Activated effector memory CD4-positive, alpha-beta T cell treated with Interleukin-2 at 50 U/mL for 16 hours (primary cell): ENCODE measurements around the gene SIVA1.
A peak's percentile ranks its signal among the peaks of the same experiment; 100 is the strongest.

Experiments used
- DNase-seq: peaks from one replicate; pipeline ENCODE4 v3.0.0-alpha.2; 2020

SIVA1 gene

DNA sequence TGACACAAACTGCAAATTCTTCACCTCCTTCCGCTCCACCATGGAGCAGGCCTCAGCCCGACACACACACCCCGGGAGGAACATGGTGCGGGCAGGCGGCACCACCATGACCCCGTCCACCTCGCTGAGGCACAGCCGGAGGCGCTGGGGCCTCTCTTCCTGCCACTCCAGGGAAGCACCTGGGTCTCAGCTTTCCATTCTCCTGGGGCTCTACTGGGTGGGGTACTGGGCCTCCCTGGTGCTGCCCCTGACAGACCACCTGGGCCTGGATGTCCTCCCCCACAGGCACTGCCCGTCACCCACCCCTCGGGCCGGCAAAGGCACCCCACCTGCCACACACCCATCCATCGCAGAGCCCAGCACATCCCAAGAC is 32.7 kb downstream of the SIVA1 start:
- DNase-seq: no peak

DNA sequence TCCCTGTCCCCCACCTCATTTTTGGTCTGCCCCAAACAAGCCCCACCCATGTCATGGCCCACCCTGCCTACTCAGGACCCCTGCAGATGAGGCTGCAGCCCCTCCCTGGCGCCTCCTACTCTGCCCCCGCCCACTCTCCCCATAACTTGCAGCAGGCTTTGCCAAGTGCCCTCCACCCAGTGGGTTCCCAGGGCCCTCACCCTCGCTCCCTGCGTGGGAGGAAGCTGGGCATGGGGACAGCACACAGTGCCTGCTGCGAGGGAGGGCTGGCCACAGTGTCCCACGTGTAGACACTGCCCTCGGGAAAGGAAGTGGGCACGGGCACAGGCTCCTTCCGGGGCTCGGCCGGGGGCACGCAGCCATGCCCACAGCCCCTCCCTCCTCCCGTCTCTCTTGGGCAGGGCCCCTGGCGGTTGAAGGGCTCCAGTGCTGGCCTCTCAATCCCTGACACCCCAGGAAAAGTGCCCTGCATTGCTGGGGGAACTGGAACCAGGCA is 33.2 kb downstream of the SIVA1 start:
- no peak for DNase-seq

DNA sequence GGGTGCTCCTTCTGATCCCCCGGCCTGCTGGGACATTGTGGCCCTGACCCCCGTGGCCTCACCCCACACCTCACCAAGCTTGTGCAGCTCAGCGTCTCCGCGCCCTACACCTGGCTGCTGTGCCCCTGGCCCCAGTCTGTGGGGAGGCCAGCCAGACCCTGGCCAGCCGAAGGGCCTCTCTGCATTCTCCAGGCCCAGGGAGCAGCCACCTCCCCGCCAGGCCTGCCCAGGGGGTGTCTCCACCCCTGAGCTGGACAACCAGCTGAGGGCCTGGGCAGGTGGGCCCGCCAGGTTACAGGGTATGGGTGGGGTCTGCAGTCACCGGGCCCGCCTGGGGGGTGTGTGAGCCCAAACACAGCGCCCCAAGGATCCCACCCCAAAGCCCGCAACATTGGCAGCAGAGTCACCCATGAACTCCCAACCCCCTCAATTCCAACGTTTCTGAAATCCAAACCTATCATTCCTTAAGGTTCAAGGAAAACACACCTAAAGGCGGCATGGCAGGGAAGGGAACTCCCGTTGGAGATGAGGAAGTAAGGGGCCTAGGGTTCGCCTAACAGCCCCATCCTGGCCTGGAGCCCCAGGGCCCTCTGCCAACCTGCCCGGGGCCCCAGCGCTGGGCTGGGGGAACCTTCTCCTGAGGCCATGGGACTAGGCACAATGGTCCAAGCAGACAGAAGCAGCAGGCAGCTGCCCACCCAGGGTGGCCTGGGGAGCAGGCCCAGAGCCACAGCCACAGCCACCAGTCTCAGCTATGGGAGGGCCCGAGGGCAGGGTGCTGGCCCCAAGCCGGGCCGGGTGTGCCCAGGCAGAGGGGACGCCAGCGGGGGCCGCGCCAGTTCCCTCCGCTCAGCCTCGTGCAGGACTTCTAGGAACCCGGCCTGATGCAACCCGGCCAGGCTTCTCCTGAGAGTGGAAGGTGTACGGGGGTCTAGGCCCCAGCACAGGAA is 34.1 kb downstream of the SIVA1 start:
- no peak for DNase-seq

GRCh38 chr14:104787736-104788135 is 34.8 kb downstream of the SIVA1 start:
- no peak for DNase-seq

DNA sequence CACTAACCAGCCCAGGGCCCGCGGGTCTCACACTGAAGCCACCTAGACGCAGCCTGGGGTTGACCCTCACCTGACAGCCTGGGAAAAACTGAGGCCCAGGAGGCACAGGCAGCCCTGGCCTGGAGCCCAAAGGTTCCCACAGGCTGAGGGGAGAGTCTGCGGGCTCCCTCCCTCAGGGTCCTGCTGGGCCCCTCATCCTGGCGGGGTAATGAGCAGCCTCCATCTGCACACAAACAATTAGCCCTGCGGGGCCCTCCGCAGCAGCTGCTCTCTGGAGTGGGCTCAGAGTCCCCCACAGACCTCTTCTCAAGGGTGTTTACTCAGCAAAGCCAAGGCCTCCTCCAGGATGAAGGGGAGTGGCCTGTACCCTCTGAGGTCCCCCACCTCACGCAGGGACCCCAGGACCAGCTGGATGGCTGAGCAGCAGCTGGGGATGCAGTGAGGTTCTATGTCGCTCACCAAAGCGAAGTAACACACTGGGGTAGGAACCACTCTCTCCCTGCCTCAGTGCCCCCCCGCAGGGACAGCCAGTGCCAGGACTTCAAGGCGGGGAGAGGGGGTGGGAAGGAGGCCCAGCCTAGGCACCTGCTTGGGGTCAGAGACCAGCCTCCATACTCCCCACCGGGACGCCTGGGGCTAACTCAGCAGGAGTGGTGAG is 35.3 kb downstream of the SIVA1 start:
- DNase-seq: no peak

GRCh38 chr14:104788873-104789663 is 36.1 kb downstream of the SIVA1 start:
- no peak for DNase-seq

GRCh38 chr14:104789752-104790743 is 37.1 kb downstream of the SIVA1 start:
- no peak for DNase-seq

DNA sequence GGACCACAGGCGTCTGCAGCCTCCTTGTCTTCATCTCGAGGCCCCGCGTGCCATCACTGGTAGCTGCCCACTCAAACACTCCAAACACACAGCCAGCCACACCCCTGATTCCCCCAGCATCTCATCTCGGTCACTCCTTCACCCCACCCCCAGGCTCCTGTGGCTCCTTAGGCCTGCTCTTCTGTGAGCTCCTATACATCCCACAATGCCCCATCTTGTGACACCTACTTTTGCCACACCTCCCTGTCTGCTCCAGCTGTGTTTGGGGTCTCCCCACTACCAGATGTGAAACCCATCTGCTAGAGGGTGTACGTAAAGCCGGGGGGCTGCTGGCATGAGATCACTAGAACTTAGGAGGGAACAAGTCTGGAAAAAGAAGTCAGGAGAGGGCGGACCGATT is 38.5 kb downstream of the SIVA1 start:
- no peak for DNase-seq

GRCh38 chr14:104792101-104792884 is 39.3 kb downstream of the SIVA1 start:
- no peak for DNase-seq

- DNase-seq: no peak
Observed at GRCh38 chr14:104792945-104793702, 40.2 kb downstream of the SIVA1 start.

DNA sequence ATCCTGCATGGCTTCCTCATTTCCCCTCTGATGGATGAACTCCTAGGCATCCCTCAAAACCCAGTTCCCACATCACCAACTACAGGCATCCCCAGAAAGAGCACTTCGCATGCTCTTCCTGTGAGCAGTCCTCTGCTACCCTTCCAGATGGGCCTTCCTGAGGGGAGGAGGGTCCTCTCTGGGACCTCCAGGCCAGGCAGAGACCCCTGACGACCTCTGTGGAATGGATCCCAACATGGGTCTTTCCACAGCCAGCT is 40.7 kb downstream of the SIVA1 start:
- DNase-seq: no peak

- no peak for DNase-seq
Observed at GRCh38 chr14:104794099-104794498, 41.2 kb downstream of the SIVA1 start.

DNA sequence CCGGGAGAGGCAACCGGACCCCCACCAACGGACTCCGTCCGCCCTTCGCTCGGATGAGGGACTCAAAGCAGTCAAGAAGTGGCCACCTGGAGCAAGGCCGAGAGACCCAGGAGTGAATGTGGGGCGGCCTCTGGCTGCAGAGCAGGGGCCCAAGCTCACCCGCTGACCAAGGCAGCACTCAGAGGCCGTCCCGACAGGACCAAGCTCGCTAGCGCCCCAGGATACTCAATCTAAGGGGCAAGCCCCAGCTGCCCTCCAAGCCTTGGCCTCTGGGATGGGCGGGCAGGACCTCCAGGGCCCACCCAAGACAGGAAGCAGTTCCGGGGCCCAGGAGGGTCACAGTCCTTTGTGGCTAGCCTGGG is 41.7 kb downstream of the SIVA1 start:
- no peak for DNase-seq

- no peak for DNase-seq
Observed at GRCh38 chr14:104794993-104795780, 42.2 kb downstream of the SIVA1 start, which contains the start of gene AKT1. TSS of gene AKT1 (minus strand) at chr14:104795748. CDS start at chr14:104792643, 3,105 bp downstream.

GRCh38 chr14:104795781-104796686 is 43.1 kb downstream of the SIVA1 start:
- DNase-seq: peak; percentile 55

GRCh38 chr14:104796687-104797081 is 43.7 kb downstream of the SIVA1 start:
- no peak for DNase-seq

GRCh38 chr14:104797115-104798044 is 44.4 kb downstream of the SIVA1 start:
- no peak for DNase-seq
